IPS-11a (cell line): ENCODE results near the gene MTHFD2L.
A peak's percentile ranks its signal among the peaks of the same experiment; 100 is the strongest.
"Not testable (repeated sequence)": the region's sequence is repeated elsewhere in the genome, so short reads cannot be mapped to it uniquely, and the experiment has no call there.

Experiments used
- H3K4me3 ChIP-seq: one replicate; pipeline ENCODE4 v1.5.1; 2013; ENCODE audit warnings: low read depth, low read length, control low read depth

MTHFD2L gene

GRCh38 chr4:74132188-74132587, 25.7 kb upstream of the MTHFD2L start:
- H3K4me3 ChIP-seq = not testable (repeated sequence)

GRCh38 chr4:74132944-74133343, 25.0 kb upstream of the MTHFD2L start:
- H3K4me3 ChIP-seq = no peak overlapping the region

DNA sequence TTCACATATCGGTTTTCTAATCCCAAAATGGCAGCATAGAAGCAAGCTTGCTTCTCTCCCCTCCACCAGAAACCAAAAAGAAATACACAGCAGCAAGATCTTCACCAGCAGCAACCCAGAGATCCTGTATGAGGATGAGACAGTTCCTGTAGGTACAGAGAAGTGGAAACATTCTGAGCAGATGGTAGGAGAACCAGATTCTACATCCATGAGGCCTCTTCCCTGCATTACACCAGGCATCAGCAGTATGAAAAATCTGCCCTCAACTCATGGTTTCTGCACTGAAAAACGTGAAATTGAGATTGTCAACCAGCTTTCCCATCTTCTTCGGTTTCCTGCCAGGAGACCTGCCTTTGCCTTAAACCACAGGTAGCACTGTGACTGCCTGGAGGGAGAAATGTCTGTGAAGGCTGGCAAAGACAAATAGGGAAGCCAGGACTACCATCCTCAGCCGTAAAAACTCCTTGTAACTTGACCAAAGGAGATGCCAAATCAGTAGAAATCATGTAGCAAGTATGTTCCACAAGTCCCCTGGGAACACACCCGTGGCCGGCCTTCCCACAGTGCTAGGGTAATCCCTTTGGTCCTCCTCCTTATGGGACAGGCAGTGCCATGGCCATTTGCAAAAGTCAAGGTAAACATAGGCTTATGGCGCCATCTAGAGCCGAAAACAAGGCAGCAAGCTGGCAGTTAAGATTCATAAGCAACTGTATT, 24.0 kb upstream of the MTHFD2L start:
- no peak overlapping the region for H3K4me3 ChIP-seq

- no peak overlapping the region for H3K4me3 ChIP-seq
These were observed 23.4 kb upstream of the MTHFD2L start for GRCh38 chr4:74134500-74134852.

DNA sequence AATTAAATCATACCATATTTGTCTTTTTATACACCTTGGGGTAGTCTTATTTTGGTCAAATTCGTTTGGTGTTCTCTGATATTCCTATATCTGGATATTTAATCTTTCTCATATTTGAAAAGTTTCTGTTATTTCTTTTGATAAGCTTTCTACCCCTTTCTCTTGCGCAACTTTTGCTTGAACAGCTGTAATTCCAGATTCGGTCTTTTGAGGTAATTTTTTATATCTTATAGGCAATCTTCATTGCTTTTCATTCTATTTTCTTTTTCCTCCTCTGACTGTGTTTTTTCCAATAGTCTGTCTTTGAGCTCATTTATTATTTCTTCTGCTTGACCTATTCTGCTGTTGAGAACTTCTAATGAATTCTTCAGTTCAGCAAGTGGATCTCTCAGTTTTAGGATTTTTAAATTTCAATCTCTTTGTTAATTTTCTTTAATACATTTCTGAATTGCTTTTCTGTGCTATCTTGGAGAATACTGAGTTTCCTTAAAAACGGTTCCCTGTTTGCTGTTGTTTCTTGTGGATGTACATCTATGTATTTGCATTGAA, 11.3 kb upstream of the MTHFD2L start:
- no peak overlapping the region for H3K4me3 ChIP-seq

DNA sequence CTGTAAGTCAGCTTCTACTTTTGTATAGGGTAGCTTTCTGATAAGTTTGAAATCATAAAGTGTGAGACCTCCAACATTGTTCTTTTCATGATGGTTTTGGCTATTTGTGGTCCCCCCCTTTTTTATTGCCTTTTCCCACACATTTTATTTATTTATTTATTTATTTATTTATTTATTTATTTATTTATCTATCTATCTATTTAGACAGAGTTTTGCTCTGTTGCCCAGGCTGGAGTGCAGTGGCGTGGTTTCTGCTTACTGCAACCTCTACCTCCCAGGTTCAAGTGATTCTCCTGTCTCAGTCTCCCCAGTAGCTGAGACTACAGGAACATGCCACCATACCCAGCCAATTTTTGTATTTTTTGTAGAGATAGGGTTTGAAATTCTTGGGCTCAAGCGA, 9.7 kb upstream of the MTHFD2L start:
- H3K4me3 ChIP-seq = no peak overlapping the region

- H3K4me3 ChIP-seq = no peak overlapping the region
These were observed 5.1 kb upstream of the MTHFD2L start for GRCh38 chr4:74152836-74153235.

DNA sequence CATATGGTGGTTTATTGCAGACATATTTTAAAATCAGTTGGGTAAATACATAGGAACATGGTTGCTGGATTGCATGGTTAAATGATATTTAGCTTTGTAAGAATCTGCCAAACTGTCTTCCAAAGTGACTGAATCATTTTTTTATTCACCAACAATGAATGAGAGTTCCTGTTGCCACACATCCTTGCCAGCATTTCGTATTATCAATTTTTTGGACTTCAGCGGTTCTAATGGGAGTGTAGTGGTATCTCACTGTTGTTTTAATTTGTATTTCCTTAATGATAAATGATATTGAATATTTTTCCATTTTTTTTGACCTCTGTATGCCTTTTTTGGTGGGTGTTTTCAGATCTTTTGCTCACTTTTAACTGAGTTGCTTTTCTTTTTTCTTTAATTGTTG, 1.4 kb upstream of the MTHFD2L start:
- H3K4me3 ChIP-seq = no peak overlapping the region

- peak overlapping the region; percentile 82 for H3K4me3 ChIP-seq
These were observed 764 bp upstream of the MTHFD2L start for GRCh38 chr4:74157154-74157553.

GRCh38 chr4:74158466-74159142, 686 bp downstream of the MTHFD2L start:
- peak overlapping the region; percentile 82 for H3K4me3 ChIP-seq

GRCh38 chr4:74159143-74159709, 1.3 kb downstream of the MTHFD2L start:
- peak overlapping the region; percentile 82 for H3K4me3 ChIP-seq

GRCh38 chr4:74161666-74162450, 3.9 kb downstream of the MTHFD2L start:
- no peak overlapping the region for H3K4me3 ChIP-seq

- no peak overlapping the region for H3K4me3 ChIP-seq
These were observed 8.2 kb downstream of the MTHFD2L start for GRCh38 chr4:74166135-74166534.

DNA sequence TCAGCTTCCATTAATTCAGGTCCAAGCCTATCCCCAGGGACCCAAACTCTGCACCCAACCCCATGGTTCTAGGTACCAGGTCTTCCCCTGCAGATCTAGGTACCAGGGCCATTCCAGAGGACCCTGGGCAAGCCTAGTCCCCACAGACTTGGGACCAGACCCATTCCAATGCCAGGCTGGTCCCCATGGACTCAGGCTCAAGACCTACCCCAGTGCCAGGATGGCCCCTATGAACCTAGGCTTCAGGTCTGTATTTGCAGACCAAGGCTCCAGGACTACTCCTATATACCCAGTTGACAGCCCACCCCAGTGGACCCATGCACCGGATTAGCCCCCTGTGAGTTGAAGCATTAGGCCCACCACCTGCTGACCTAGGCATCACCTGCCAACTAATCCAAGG, 8.9 kb downstream of the MTHFD2L start:
- H3K4me3 ChIP-seq = no peak overlapping the region

DNA sequence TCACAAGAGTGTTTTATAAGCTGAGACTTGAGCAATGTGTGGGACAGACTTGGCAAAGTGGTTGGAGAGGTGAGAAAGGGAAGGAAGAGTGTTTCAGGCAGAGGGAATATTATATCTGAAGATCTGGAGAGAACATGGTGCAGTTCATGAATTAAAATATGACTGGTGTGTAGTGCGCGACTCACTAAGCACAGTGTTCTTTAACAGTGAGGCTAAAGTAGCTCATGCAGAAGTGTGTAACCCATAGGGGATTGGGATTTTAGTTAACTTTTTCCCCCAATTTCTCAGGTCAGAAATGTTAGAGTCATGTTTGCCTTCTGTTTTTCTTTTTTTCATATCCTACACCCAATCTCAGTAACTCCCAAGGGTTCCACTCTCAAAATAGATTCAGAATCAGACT, 9.7 kb downstream of the MTHFD2L start:
- H3K4me3 ChIP-seq = no peak overlapping the region

DNA sequence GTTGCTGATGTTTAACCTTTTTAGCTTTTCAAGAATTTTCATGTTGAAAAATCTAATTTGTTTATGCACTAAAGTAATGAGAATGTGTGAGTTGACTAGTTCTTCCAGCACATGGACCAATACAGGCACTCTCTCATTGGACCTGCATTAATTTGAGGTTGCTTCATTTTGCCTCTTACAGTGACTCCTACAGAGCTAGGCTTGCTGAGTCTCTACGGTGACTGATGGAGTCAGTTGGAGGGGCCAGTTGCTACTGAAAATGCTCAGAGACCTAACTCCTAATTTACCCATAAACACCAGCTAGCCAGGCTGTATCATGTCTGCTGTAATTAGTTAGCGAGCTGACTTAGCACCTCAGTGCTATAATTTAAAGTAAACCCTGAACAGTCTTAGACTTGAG, 10.9 kb downstream of the MTHFD2L start:
- H3K4me3 ChIP-seq = no peak overlapping the region

- no peak overlapping the region for H3K4me3 ChIP-seq
These were observed 15.4 kb downstream of the MTHFD2L start for GRCh38 chr4:74173321-74173720.

GRCh38 chr4:74174421-74174820, 16.5 kb downstream of the MTHFD2L start:
- no peak overlapping the region for H3K4me3 ChIP-seq

- no peak overlapping the region for H3K4me3 ChIP-seq
These were observed 17.0 kb downstream of the MTHFD2L start for GRCh38 chr4:74174941-74175340.

DNA sequence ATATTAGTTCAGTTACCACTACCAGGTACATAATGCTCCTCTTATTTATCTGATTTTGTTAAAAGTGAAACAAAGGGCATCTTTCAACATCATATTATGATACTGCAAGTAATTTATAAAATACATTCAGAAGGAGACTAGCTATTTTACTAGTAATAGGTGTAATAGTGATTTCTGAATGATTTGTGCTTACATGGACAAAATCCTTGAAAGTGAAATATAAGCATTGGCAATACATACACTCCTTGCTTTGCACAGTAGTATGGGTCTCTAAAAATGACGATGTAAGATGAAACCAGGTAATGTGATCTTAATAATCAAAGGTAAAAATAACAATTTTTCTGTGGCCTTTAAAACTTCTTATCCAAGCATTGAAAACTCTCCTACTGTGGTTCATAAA, 17.5 kb downstream of the MTHFD2L start:
- no peak overlapping the region for H3K4me3 ChIP-seq

- H3K4me3 ChIP-seq = no peak overlapping the region
These were observed 20.9 kb downstream of the MTHFD2L start for GRCh38 chr4:74178798-74179197.
